GM21447 (cell line): ENCODE measurements around the gene ARMC2.
"Not testable (repeated sequence)": the region's sequence is repeated elsewhere in the genome, so short reads cannot be mapped to it uniquely, and the experiment has no call there.

Experiments
- ATAC-seq: cut with Tn5 transposase; IDR thresholded peaks from one replicate; pipeline ENCODE4 v1.9.1; 2021; ENCODE audit not compliant: unreplicated experiment

The ARMC2 gene

GRCh38 chr6:108915258-108915657, 67.0 kb downstream of the ARMC2 start:
- ATAC-seq: no peak

- no peak for ATAC-seq
Measured at GRCh38 chr6:108916026-108916686, 67.9 kb downstream of the ARMC2 start.

- ATAC-seq: no peak
Measured at GRCh38 chr6:108920751-108921150, 72.5 kb downstream of the ARMC2 start.

- ATAC-seq: no peak
Measured at GRCh38 chr6:108921547-108922361, 73.5 kb downstream of the ARMC2 start.

- no peak for ATAC-seq
Measured at GRCh38 chr6:108922499-108922898, 74.3 kb downstream of the ARMC2 start.

GRCh38 chr6:108927927-108928326, 79.7 kb downstream of the ARMC2 start:
- ATAC-seq: no peak

GRCh38 chr6:108928650-108929049, 80.4 kb downstream of the ARMC2 start:
- no peak for ATAC-seq

- ATAC-seq: not testable (repeated sequence)
Measured at GRCh38 chr6:108931090-108931489, 82.9 kb downstream of the ARMC2 start.

GRCh38 chr6:108937170-108937569, 88.9 kb downstream of the ARMC2 start:
- no peak for ATAC-seq

- ATAC-seq: no peak
Measured at GRCh38 chr6:108940741-108941140, 92.5 kb downstream of the ARMC2 start.

- ATAC-seq: no peak
Measured at GRCh38 chr6:108941281-108941680, 93.1 kb downstream of the ARMC2 start.

GRCh38 chr6:108941859-108942258, 93.6 kb downstream of the ARMC2 start:
- no peak for ATAC-seq

- ATAC-seq: no peak
Measured at GRCh38 chr6:108942556-108943492, 94.6 kb downstream of the ARMC2 start.

GRCh38 chr6:108944071-108944470, 95.8 kb downstream of the ARMC2 start:
- ATAC-seq: no peak

- no peak for ATAC-seq
Measured at GRCh38 chr6:108944707-108945680, 96.8 kb downstream of the ARMC2 start.

- no peak for ATAC-seq
Measured at GRCh38 chr6:108945681-108946159, 97.5 kb downstream of the ARMC2 start.

GRCh38 chr6:108946695-108947094, 98.5 kb downstream of the ARMC2 start:
- no peak for ATAC-seq

- ATAC-seq: no peak
Measured at GRCh38 chr6:108947114-108947854, 99.1 kb downstream of the ARMC2 start.

- no peak for ATAC-seq
Measured at GRCh38 chr6:108948181-108948661, 100.0 kb downstream of the ARMC2 start.
